Hematopoietic multipotent progenitor cell treated with erythropoietin and hydrocortisone succinate and interleukin-3 and kit ligand, for 8 days (in vitro differentiated cells): ENCODE measurements around the gene HLA-C.
"Not testable (repeated sequence)": the region's sequence is repeated elsewhere in the genome, so short reads cannot be mapped to it uniquely, and the experiment has no call there.

Experiments
- DNase-seq: peaks from one replicate; pipeline ENCODE4 v3.0.0-alpha.2; 2015

HLA-C gene

DNA sequence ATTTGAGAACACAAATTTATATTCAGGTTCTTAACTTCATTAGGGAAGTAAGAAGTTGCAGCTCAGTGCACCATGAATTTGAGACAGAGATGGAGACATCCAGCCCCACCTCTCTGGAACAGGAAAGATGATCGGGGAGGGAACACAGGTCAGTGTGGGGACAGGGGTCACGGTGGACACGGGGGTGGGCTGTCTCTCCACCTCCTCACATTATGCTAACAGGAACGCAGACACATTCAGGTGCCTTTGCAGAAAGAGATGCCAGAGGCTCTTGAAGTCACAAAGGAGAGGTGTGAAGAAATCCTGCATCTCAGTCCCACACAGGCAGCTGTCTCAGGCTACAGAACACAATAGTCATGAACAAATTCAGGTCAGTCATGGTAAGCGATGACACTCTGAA is 3.1 kb downstream of the HLA-C start:
- DNase-seq, result no peak

DNA sequence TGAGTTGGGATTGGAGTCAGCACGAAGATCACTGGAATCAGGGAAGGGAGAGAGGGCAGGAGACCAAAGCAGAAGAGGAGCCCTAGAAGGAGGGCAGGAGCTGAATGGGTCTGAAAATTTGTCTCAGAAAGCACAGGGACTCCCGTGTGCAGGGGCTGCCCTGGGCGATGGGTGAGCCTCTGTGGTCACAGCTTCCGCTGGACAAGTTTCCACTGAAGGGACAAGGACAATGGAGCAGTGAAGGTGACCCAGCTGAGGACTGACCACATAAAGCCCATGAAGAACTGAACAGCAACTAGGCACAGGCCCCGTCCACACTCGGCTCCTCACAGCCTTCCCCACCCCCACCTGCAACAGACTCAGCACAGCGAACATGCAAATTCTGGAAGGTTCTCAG is 3.5 kb downstream of the HLA-C start:
- DNase-seq, result no peak

DNA sequence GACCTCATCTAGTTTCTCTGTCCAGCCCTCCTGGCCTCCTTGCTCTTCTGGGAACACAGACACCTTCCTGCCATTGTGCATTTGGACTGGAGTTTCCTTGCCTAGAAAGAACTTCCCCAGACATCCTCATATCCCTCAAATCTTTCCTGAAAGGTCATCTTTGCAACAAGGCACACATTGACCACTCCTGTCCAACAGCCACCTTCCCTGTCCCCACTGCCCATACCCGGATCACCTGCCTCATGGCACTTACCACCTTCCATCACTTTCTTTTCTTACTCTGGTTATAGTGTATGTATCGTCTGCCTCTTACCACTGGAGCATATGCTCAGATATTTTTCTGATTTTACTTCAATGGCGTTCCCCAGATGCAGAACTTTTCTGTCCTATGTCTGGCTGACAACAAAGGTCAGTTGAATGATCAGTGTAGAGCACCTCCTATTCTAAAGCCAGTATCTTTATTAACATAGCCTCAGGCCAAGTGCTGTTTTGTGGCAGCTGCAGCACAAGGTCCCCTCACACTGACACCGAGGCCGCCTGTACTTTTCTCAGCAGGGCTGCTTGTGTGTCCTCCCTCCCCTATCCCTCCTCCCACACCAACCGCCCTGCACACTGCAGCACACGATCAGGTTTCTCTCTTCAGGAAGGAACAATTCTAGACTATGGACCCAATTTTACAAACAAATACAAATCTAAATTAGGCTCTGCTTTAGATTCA is 4.1 kb downstream of the HLA-C start:
- DNase-seq, result no peak

DNA sequence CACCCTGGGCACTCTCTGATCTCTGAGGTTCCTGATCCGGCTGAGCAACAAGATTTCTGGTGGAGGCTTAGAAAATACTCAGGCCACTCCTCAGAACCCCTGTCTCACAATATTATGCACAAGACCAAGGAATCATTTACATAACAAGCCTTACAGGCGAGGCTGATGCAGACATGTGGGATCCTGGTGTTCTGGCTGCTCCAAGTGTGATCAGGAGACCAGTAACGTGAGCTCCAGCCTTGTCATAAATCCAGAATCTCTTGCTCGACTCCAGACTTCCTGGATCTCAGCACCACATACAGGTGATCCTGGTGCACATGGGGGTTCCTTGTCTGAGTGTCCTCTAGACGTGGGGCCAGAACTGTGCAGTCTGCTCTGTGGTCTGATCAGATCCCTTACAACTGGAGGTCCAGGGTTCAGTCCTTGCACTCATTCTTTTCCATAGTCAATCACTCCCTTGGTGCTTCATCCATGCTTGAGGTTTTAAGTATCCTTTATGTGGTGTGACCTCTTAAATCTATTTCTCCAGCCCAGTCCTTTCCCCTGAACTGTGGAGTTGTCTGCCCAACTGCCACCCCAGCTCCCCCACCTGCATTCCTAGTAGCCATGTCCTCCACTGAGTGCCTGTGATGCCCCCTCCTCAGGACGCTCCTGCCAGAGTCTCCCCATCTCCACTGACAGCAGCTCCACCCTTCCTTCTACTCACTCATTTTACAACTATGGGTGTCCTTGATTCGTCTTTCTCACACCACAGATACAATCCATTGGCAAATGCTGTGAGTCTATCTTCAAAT is 5.1 kb downstream of the HLA-C start:
- DNase-seq, result no peak

DNA sequence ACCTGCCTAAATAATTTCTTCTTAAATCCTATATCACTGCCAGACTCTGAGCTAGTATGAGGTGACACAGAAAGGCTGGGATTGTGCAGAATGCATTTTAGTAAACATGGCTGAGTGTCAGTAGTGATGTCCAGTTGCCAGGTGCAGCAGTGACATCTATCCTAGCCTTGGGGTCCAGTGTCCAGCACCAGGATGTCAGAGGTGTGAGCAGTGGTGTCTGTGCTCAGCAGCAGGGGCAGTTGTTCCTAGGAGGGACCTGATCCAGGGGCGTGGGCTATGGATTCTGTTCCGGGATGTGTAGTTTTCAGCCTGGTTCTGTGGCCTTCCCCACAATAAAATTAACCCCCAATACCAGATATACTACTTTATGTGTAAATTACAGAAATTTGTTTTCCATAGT is 6.0 kb downstream of the HLA-C start:
- no peak for DNase-seq

DNA sequence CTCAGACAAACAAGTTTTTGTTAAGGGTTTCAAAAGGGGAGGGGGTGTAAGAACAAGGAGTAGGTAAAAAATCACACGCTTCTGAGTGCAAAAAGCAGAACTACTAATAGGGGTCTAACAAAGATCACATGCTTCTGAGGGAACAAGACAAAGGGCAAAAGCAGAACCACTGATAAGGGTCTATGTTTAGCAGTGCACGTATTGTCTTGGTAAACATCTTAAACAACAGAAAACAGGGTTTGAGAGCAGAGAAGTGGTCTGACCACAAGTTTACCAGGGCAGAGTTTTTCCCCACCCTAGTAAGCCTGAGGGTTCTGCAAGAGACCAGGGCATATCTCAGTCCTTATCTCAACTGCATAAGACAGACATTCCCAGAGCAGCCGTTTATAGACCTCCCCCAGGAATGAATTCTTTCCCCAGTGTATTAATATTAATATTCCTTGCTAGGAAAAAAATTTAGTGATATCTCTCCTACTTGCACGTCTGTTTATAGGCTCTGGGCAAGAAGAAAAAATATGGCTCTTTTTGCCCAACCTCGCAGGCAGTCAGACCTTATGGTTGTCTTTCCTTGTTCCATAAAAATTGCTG is 8.5 kb downstream of the HLA-C start:
- peak; percentile 8 for DNase-seq

DNA sequence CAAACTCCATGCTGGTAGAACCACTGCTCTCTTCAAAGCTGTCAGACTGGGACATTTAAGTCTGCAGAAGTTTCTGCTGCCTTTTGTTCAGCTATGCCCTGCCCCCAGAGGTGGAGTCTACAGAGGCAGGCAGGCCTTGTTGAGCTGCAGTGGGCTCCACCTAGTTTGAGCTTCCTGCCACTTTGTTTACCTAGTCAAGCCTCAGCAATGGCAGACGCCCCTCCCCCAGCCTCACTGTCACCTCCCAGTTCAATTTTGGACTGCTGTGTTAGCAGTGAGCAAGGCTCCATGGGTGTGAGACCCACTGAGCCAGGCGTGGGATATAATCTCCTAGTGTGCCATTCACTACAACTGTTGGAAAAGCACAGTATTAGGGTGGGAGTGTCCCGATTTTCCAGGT is 11.9 kb downstream of the HLA-C start:
- not testable (repeated sequence) for DNase-seq

DNA sequence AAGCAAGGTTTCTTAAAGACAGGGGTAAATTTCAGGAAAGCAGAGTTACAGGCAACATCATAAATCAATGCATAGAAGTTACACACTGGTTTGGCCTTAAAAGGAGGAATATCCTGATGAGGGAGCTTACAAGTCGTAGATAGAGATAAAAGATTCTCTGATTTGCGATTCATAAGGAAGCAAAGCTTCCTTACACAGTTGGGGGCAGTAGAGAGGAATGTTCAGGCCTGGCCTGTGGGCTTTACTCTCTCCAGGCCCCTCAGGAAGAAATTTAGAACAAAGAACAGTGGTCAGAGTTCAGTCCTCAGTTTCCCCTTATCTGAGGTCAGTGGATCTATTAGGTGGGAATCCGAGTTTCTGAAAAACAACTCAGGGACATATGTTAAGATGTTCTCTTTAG is 19.3 kb downstream of the HLA-C start:
- DNase-seq, result no peak

DNA sequence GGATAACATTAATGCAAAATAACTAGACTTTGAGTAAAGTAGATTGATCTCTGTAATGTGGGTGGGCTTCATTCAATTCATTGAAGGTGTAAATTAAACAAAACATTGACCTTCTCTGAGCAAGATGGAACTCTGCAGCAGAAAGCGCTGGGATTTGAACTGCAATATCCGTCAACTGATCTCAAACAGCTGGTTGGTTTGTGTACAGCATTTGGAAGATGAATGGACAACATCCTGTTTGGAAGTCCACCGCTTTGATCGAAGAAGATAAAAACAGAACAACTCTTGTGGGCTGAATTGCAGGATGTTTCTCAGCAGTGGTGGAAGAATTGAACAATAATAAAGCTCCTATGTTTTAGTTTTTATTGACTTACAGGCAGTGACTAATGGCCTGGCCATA is 20.6 kb downstream of the HLA-C start:
- no peak for DNase-seq

DNA sequence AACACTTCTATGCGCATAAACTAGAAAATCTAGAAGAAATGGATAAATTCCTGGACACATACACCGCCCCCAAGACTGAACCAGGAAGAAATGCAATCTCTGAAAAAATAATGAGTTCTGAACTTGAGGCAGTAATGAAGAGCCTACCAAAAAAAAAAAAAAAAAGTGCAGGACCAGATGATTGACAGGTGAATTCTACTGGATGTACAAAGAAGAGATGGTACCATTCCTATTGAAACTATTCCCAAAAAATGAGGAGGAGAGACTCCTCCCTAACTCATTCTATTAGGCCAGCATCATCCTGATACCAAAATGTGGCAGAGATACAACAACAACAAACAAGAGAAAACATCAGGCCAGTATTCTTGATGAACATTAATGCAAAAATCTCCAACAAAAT is 22.7 kb downstream of the HLA-C start:
- DNase-seq, result no peak

DNA sequence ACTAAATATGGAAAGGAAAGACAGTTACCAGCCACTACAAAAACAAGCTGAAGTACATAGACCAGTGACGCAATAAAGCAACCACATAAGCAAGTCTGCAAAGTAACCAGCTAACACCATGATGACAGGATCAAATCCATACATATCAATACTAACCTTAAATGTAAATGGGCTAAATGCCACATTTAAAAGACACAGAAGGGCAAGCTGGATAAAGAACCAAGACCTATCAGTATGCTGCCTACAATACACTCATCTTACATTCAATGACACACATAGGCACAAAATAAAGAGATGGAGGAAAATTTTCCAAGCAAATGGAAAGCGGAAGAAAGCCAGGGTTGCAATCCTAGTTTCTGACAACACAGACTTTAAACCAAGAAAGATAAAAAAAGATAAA is 24.1 kb downstream of the HLA-C start:
- DNase-seq, result no peak

DNA sequence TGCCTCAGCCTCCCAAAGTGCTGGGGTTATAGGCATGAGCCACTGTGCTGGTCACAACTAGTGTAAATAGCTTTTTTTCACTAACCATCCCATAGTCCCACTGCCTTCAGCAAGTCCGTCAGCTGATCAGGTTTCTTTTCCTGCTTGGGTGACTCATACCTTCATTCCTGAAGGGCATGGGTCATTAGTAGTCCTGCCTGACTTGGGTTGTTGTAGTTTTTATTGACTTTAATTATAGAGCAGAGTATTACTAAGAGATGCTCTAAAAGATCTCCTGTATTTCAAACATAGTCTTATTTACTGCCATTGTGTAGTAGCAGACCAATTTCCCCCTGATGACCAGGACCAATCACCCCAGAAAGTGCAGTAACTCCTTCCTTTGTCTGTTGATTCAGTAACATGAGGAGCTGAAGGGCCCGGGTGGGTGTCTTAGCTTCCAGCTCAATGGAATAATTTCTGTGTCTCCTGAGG is 25.8 kb downstream of the HLA-C start:
- DNase-seq, result no peak

DNA sequence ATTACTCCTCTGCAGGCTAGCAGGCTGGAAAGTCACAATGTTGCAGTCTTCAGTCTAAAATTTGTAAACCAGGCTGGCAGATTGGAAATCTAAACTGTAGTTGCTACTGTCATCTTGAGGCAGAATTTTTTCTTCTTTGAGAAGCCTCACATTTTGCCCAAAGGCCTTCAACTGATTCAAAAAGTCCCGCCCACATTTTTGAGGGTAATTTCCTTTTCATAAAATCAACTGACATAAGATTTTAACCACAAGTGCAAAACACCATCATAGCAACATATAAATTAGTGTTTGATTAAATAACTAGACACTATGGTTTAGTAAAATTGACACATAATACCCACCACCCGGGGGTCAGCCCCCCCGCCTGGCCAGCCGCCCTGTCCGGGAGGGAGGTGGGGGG is 28.4 kb downstream of the HLA-C start:
- no peak for DNase-seq

DNA sequence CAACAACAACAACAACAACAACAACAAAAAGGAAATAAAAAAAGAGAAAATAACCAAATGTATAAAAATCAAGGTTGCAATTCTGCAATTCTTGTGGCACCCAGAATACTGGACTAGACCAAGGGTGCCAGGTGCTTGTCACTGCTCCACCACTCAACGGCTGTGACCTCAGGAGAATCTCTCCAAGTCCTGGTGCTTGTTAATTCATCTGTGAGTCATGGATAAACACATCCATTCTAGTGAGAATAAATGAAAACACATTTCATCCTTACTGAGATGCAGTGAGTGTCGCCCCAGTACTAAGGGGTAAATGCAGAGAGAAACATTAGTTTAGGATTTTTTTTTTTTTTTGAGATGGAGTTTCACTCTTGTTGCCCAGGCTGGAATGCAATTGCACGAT is 32.0 kb downstream of the HLA-C start:
- no peak for DNase-seq

DNA sequence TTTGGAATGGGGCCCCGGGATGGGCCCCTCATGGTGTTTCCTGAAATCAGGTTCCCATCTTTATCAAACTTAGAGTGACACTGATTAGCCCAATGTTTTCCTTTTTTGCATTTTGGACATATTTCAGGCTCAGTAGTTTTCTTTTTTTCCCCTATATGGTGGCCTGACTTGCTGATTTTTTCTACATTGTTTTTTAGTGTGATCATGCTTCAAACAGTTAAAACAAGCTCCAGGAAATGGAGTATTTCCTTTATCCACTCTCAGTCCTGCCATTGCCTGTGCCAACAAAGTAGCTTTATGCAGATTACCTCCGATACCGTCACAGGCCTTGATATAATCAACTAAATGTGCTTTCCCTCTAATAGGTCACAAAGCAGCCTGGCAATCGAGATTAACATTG is 37.8 kb downstream of the HLA-C start:
- not testable (repeated sequence) for DNase-seq

DNA sequence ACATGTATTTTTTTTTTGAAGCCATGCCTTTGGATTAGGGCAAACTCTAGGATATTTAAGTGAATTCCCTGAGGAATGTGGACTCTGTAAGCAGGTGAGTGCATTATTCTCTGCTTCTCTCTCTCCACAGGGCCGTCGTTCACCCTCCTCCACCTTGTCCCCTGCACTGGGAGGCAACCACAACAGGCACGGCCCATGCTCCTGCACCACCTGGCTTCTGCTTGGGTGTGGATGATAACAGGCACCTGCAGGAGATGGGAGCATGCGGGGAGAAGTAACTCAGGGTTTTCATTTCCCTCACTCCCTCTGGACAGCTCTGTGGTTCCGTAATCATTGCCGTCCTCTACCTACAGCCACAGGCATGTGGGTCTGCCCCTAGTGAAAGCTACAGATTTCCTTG is 43.4 kb downstream of the HLA-C start:
- no peak for DNase-seq

DNA sequence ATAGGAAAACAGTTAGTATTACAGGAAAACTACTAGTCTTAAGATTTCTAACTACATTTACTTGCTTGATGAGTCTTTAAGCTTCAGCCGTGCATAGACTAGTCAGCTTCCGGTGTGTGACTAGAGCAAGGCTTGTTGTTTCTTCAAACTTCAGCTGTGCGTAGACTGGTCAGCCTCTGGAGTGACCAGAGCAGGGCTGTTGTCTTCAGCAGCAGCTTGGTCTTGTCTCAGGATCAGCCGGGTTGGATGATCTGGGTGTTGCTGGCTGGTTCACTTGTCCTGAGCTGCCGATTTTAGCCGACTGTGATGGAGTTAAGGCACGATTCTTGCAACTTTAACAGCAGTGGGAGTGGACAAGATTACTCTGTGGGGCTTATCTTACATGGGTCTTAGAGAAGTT is 44.7 kb downstream of the HLA-C start:
- DNase-seq, result no peak

DNA sequence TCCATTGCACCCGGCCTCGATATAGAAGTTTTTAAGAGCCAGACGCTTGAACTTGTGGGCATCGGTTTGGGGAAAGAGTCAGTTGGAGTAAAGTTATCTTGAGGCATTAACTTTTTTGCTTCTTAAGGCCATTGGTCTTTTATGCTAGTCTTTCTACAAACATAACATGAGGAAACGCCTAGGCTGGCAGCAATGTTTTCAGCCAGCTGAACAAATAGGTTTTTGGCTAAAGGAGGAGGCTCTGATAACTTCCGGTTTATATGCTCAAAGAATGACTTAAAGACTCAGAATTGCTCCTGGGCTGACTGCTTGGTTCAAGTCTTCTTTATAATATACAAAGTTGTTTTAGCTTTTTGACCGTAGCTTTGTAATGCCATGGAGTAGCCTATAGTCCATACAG is 46.2 kb downstream of the HLA-C start:
- DNase-seq, result no peak

DNA sequence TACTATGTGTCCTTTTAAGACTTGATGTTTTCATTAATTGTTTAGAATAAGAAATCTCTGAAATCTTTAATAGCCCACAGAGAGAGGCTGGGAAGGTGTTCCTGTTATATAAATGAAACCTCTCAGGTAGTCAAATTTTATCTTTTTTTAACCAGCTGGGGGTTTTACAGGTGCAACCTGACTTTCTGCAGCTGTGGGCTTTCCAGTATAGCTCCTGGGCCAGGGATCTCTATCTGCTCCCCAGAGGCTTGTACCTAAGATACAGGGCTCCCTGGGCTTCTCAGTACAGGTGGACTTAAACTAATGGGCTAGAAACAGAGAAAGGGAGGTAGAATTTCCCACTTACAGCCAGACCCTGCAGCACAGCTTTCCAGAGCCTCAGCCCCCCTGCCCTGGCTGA is 49.4 kb downstream of the HLA-C start:
- DNase-seq, result no peak
